Activated B cell treated with CpG ODN at 0.5 μM for 24 hours (primary cell): ENCODE measurements around the gene CSMD2. TPM values are rescaled to one million over a fixed set of nuclear protein-coding genes. Genes with fewer than 3 reads are reported as not detected.

ENCODE experiments used
- ATAC-seq: fragments of 200-7000 bp; cut with Tn5 transposase; one replicate; pipeline ENCODE4 v1.10.0; 2021; ENCODE audit warnings: low read depth, mild to moderate bottlenecking, moderate library complexity
- CTCF ChIA-PET: fragments of 350-600 bp; sonication (Branson Sonifier 250); formaldehyde crosslinking; loops from one replicate; lab custom pipeline; 2021; ENCODE audit warnings: antibody characterized with exemption; lab: Charles Lee
- POLR2A ChIA-PET: fragments of 350-600 bp; sonication (Branson Sonifier 250); formaldehyde crosslinking; loops from one replicate; lab custom pipeline; 2021; ENCODE audit warnings: antibody characterized with exemption; lab: Charles Lee
- DNase-seq: peaks from one replicate; pipeline ENCODE4 v3.0.0; 2022
- H3K27ac Mint-ChIP-seq: one replicate; pipeline ENCODE4 v1.8.0; 2020; ENCODE audit warnings: mixed read lengths
- H3K27me3 Mint-ChIP-seq: one replicate; pipeline ENCODE4 v1.8.0; 2021; ENCODE audit warnings: mixed read lengths
- H3K36me3 Mint-ChIP-seq: one replicate; pipeline ENCODE4 v1.8.0; 2021; ENCODE audit warnings: low read depth, mixed read lengths
- H3K4me1 Mint-ChIP-seq: one replicate; pipeline ENCODE4 v1.8.0; 2021; ENCODE audit warnings: mixed read lengths
- H3K4me3 Mint-ChIP-seq: one replicate; pipeline ENCODE4 v1.8.0; 2020; ENCODE audit warnings: mild to moderate bottlenecking, mixed read lengths
- H3K9me3 Mint-ChIP-seq: one replicate; pipeline ENCODE4 v1.8.0; 2020; ENCODE audit warnings: mixed read lengths
- intact Hi-C: fragments of 100-400 bp; cut with micrococcal nuclease; formaldehyde crosslinking; loops from one replicate; pipeline ENCODE4 v1.15.1; 2024
- total RNA-seq: library from RNA; stranded (reverse); gene quantifications from 2 replicates; pipeline ENCODE4 v1.2.3, GENCODE V29; 2022
- TF ChIP-seq, protein P1 (sequence below): fragments of 200-600 bp; IDR thresholded peaks from one replicate; pipeline ENCODE4 v1.8.0; 2022; ENCODE audit warnings: antibody characterized with exemption, mild to moderate bottlenecking

Gene CSMD2
- total RNA-seq, 1 donor from 2014 or later = not detected

- intact Hi-C loops = no loop called here
- no peak overlapping the region for H3K4me3 Mint-ChIP-seq
- H3K4me1 Mint-ChIP-seq = no peaks in the 10 kb centered on the region
- CTCF ChIA-PET = no interaction called here
- DNase-seq (no peak), ATAC-seq (no peak)
- no peaks in the 10 kb centered on the region for H3K36me3 Mint-ChIP-seq
- TF ChIP-seq, protein P1, sequence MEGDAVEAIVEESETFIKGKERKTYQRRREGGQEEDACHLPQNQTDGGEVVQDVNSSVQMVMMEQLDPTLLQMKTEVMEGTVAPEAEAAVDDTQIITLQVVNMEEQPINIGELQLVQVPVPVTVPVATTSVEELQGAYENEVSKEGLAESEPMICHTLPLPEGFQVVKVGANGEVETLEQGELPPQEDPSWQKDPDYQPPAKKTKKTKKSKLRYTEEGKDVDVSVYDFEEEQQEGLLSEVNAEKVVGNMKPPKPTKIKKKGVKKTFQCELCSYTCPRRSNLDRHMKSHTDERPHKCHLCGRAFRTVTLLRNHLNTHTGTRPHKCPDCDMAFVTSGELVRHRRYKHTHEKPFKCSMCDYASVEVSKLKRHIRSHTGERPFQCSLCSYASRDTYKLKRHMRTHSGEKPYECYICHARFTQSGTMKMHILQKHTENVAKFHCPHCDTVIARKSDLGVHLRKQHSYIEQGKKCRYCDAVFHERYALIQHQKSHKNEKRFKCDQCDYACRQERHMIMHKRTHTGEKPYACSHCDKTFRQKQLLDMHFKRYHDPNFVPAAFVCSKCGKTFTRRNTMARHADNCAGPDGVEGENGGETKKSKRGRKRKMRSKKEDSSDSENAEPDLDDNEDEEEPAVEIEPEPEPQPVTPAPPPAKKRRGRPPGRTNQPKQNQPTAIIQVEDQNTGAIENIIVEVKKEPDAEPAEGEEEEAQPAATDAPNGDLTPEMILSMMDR = no peak
- no peaks in the 10 kb centered on the region for H3K9me3 Mint-ChIP-seq
- no peak overlapping the region for H3K27ac Mint-ChIP-seq
- H3K27me3 Mint-ChIP-seq = peaks cover 37% of the 10 kb centered on the region
- POLR2A ChIA-PET = no interaction called here
Observed at GRCh38 chr1:34156739-34157138, 8.3 kb downstream of the CSMD2 start.

DNA sequence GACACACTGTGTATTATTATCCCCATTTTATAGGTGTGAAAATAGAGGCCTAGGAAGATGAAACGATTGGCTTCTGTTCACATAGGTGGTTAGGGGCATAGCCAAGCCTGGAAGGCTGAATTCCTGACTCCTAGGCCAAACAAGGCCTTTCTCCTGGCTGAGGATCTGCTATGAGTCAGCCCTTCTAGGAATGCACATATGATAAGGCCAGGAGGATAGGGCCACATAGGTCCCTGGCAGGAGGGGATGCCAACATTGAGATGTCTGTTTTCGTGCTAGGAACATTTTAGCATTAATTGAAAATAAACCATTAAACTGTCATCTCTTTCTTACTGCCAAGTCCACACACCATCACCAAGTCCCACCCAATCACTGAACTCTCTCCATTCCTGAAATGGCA, 9.2 kb downstream of the CSMD2 start:
- H3K9me3 Mint-ChIP-seq = no peaks in the 10 kb centered on the region
- no peak overlapping the region for H3K4me3 Mint-ChIP-seq
- intact Hi-C loops = no loop called here
- peaks cover 33% of the 10 kb centered on the region for H3K27me3 Mint-ChIP-seq
- ChIA-PET CTCF (no interaction called here), POLR2A (no interaction called here)
- no peaks in the 10 kb centered on the region for H3K36me3 Mint-ChIP-seq
- no peaks in the 10 kb centered on the region for H3K4me1 Mint-ChIP-seq
- no peak for ATAC-seq
- DNase-seq = no peak
- TF ChIP-seq, protein P1 = no peak
- no peak overlapping the region for H3K27ac Mint-ChIP-seq

DNA sequence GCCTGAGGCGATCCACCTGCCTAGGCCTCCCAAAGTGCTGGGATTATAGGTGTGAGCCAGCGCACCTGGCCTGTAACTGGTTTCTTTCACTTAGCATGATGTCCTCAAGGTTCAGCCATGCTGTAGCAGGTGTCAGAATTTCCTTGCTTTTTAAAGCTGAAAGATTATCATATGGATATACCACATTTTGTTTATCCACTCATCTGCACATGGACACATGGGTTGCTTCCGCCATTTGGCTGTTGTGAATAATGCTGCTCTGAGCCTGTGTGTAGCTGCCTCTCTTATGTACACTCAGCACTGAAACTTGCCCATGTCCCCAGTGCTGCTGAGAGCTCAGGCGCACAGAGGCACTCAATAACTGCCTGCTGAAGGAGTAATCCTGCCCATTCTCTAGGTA, 11.8 kb downstream of the CSMD2 start:
- ATAC-seq (no peak), DNase-seq (no peak)
- peaks cover 18% of the 10 kb centered on the region for H3K27me3 Mint-ChIP-seq
- H3K36me3 Mint-ChIP-seq = no peaks in the 10 kb centered on the region
- no peak overlapping the region for H3K4me3 Mint-ChIP-seq
- POLR2A ChIA-PET = no interaction called here
- no peaks in the 10 kb centered on the region for H3K9me3 Mint-ChIP-seq
- TF ChIP-seq, protein P1 = no peak
- intact Hi-C loops = no loop called here
- CTCF ChIA-PET = no interaction called here
- no peaks in the 10 kb centered on the region for H3K4me1 Mint-ChIP-seq
- H3K27ac Mint-ChIP-seq = no peak overlapping the region

DNA sequence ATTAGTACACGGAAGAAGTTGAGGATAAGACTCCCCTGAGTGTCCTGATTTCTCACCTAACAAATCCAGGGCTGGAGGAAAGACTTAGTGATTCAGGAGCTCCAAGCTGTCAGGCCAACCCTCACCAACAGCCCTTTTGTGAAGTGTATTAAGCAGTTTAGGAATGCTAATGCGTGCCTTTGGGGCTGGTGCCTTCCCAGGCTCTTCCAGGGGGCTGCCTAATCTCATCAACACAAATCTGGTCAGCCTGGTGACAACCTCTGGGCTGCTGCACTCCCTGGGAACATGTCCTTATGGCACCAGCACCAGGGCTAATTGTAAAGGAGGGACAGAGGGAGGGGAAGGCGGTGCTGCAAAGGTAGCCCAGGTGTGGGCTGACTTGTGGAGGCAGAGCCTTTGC, 15.5 kb downstream of the CSMD2 start:
- POLR2A ChIA-PET = no interaction called here
- no peaks in the 10 kb centered on the region for H3K4me1 Mint-ChIP-seq
- H3K27ac Mint-ChIP-seq = no peak overlapping the region
- DNase-seq (no peak), ATAC-seq (no peak)
- H3K36me3 Mint-ChIP-seq = no peaks in the 10 kb centered on the region
- CTCF ChIA-PET = no interaction called here
- H3K27me3 Mint-ChIP-seq = peaks cover 15% of the 10 kb centered on the region
- no peaks in the 10 kb centered on the region for H3K9me3 Mint-ChIP-seq
- TF ChIP-seq, protein P1 = no peak
- H3K4me3 Mint-ChIP-seq = no peak overlapping the region
- intact Hi-C loops = no loop called here

- Mint-ChIP-seq H3K9me3 (no peaks in the 10 kb centered on the region), H3K27me3 (peaks cover 8% of the 10 kb centered on the region), H3K36me3 (no peaks in the 10 kb centered on the region), H3K4me1 (no peaks in the 10 kb centered on the region), H3K27ac (no peak overlapping the region), H3K4me3 (no peak overlapping the region)
- POLR2A ChIA-PET = no interaction called here
- TF ChIP-seq, protein P1 = no peak
- DNase-seq (no peak), ATAC-seq (no peak)
- CTCF ChIA-PET = no interaction called here
- intact Hi-C loops = no loop called here
Observed at GRCh38 chr1:34147301-34147700, 17.7 kb downstream of the CSMD2 start.
